GM20431 (cell line): ENCODE results near the gene ACAA2.
"Not testable (repeated sequence)": the region's sequence is repeated elsewhere in the genome, so short reads cannot be mapped to it uniquely, and the experiment has no call there.

Experiments
- in situ Hi-C: fragments of 300-500 bp; cut with MseI, MboI; formaldehyde crosslinking; loops from one replicate; pipeline ENCODE4 v1.15.0; 2020; ENCODE audit warnings: low sequenced_read_pairs; ENCODE audit not compliant: unreplicated experiment

Gene ACAA2

GRCh38 chr18:49815927-49816326 is 2.6 kb upstream of the ACAA2 start:
- in situ Hi-C loops = no loop called here

GRCh38 chr18:49814147-49814499 is 790 bp upstream of the ACAA2 start:
- in situ Hi-C loops = no loop called here

- in situ Hi-C loops = no loop called here
These were observed 339 bp downstream of the ACAA2 start for GRCh38 chr18:49813069-49813318.

- in situ Hi-C loops = no loop called here
These were observed 856 bp downstream of the ACAA2 start for GRCh38 chr18:49812286-49813068.

- in situ Hi-C loops = no loop called here
These were observed 2.0 kb downstream of the ACAA2 start for GRCh38 chr18:49811151-49811938.

- in situ Hi-C loops = not testable (repeated sequence)
These were observed 4.7 kb downstream of the ACAA2 start for GRCh38 chr18:49808553-49809191.

- in situ Hi-C loops = no loop called here
These were observed 9.2 kb downstream of the ACAA2 start for GRCh38 chr18:49804096-49804495.

- in situ Hi-C loops = no loop called here
These were observed 10.7 kb downstream of the ACAA2 start for GRCh38 chr18:49802623-49803022.

- in situ Hi-C loops = not testable (repeated sequence)
These were observed 12.8 kb downstream of the ACAA2 start for GRCh38 chr18:49800491-49800890.

- in situ Hi-C loops = not testable (repeated sequence)
These were observed 13.5 kb downstream of the ACAA2 start for GRCh38 chr18:49799806-49800205.

- in situ Hi-C loops = no loop called here
These were observed 15.3 kb downstream of the ACAA2 start for GRCh38 chr18:49798001-49798400.

GRCh38 chr18:49795612-49796552 is 17.5 kb downstream of the ACAA2 start:
- in situ Hi-C loops = no loop called here

- in situ Hi-C loops = no loop called here
These were observed 18.6 kb downstream of the ACAA2 start for GRCh38 chr18:49794743-49795142.

GRCh38 chr18:49789560-49790134 is 23.7 kb downstream of the ACAA2 start:
- in situ Hi-C loops = not testable (repeated sequence)

- in situ Hi-C loops = no loop called here
These were observed 24.9 kb downstream of the ACAA2 start for GRCh38 chr18:49788327-49788898.

GRCh38 chr18:49786019-49786720 is 27.2 kb downstream of the ACAA2 start:
- in situ Hi-C loops = no loop called here

GRCh38 chr18:49784427-49785185 is 28.7 kb downstream of the ACAA2 start:
- in situ Hi-C loops = no loop called here

- in situ Hi-C loops = not testable (repeated sequence)
These were observed 29.7 kb downstream of the ACAA2 start for GRCh38 chr18:49783631-49784030.
